ENCODE data around the gene AGO1.
"Not testable (repeated sequence)": the region's sequence is repeated elsewhere in the genome, so short reads cannot be mapped to it uniquely, and the experiment has no call there.

- not testable (repeated sequence) for TF ChIP-seq CHD2 (IDR thresholded peaks at IDR 0.05; ENCODE audit: borderline replicate concordance, low read depth, low read length); SMARCA5 (IDR thresholded peaks at IDR 0.05); CHD4 (IDR thresholded peaks at IDR 0.05); EZH2 (IDR thresholded peaks at IDR 0.05; ENCODE audit: borderline replicate concordance, control insufficient read depth, low read depth, low read length); POLR2AphosphoS2 (IDR thresholded peaks at IDR 0.05; ENCODE audit: low read depth, low read length); SRF (IDR thresholded peaks at IDR 0.05; ENCODE audit: low read depth in 2 of 2, low read length in 2 of 2); MEF2A (IDR thresholded peaks at IDR 0.05; ENCODE audit: insufficient read depth, low read depth, low read length); CEBPB (IDR thresholded peaks at IDR 0.05; ENCODE audit: borderline replicate concordance in 1 of 2, low read depth in 2 of 2, low read length in 2 of 2); STAT1 (conservative IDR thresholded peaks at IDR 0.05); SUZ12 (IDR thresholded peaks at IDR 0.05; ENCODE audit: unreplicated experiment); POLR2A (IDR thresholded peaks at IDR 0.05; ENCODE audit: low read depth, low read length)
- TF ChIP-seq, protein P1, sequence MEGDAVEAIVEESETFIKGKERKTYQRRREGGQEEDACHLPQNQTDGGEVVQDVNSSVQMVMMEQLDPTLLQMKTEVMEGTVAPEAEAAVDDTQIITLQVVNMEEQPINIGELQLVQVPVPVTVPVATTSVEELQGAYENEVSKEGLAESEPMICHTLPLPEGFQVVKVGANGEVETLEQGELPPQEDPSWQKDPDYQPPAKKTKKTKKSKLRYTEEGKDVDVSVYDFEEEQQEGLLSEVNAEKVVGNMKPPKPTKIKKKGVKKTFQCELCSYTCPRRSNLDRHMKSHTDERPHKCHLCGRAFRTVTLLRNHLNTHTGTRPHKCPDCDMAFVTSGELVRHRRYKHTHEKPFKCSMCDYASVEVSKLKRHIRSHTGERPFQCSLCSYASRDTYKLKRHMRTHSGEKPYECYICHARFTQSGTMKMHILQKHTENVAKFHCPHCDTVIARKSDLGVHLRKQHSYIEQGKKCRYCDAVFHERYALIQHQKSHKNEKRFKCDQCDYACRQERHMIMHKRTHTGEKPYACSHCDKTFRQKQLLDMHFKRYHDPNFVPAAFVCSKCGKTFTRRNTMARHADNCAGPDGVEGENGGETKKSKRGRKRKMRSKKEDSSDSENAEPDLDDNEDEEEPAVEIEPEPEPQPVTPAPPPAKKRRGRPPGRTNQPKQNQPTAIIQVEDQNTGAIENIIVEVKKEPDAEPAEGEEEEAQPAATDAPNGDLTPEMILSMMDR (IDR thresholded peaks at IDR 0.05 in 2 of 3, conservative IDR thresholded peaks at IDR 0.05 in 1 of 3; ENCODE audit: control insufficient read depth in 2 of 3, extremely low read depth in 1 of 3, insufficient read depth in 1 of 3, low read depth in 3 of 3, low read length in 3 of 3) = not testable (repeated sequence)
- TF ChIP-seq, protein P2, sequence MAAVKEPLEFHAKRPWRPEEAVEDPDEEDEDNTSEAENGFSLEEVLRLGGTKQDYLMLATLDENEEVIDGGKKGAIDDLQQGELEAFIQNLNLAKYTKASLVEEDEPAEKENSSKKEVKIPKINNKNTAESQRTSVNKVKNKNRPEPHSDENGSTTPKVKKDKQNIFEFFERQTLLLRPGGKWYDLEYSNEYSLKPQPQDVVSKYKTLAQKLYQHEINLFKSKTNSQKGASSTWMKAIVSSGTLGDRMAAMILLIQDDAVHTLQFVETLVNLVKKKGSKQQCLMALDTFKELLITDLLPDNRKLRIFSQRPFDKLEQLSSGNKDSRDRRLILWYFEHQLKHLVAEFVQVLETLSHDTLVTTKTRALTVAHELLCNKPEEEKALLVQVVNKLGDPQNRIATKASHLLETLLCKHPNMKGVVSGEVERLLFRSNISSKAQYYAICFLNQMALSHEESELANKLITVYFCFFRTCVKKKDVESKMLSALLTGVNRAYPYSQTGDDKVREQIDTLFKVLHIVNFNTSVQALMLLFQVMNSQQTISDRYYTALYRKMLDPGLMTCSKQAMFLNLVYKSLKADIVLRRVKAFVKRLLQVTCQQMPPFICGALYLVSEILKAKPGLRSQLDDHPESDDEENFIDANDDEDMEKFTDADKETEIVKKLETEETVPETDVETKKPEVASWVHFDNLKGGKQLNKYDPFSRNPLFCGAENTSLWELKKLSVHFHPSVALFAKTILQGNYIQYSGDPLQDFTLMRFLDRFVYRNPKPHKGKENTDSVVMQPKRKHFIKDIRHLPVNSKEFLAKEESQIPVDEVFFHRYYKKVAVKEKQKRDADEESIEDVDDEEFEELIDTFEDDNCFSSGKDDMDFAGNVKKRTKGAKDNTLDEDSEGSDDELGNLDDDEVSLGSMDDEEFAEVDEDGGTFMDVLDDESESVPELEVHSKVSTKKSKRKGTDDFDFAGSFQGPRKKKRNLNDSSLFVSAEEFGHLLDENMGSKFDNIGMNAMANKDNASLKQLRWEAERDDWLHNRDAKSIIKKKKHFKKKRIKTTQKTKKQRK (IDR thresholded peaks at IDR 0.05; ENCODE audit: low read depth, low read length) = not testable (repeated sequence)
These were observed 8.9 kb upstream of the AGO1 start for GRCh38 chr1:35874115-35874514.
